ENCODE data around the gene RNF151.

Gene RNF151

DNA sequence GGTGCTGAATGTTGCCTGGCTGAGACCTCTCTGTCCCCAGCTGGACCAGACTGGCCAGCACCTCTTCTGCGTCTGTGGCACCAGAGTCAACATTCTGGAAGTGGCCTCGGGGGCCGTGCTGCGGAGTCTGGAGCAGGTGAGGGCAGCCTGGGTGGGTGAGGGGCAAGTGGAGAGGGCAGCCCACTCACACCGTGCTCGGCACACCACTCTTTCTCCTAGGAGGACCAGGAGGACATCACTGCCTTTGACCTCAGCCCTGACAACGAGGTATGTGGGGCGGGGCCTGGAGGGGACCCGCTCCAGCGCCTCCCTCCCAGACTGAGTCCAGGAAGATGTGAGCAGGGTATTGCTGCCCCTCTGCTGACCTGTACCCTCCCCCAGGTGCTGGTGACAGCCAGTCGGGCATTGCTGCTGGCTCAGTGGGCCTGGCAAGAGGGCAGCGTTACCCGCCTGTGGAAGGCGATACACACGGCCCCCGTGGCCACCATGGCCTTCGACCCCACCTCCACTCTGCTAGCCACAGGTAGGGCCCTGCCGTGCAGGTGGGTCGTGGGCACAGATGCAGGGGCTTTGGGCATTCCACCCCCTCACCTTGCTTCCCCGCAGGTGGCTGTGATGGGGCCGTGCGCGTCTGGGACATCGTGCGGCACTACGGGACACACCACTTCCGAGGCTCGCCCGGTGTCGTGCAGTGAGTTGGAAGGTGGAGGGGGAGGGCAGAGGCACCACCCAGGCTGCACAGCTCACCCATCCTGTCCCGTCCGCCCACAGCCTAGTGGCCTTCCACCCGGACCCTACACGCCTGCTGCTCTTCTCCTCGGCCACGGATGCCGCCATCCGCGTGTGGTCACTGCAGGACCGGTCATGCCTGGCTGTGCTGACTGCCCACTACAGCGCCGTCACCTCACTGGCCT lies 7.8 kb downstream of the RNF151 start (continued):
- TF ChIP-seq, protein P1, sequence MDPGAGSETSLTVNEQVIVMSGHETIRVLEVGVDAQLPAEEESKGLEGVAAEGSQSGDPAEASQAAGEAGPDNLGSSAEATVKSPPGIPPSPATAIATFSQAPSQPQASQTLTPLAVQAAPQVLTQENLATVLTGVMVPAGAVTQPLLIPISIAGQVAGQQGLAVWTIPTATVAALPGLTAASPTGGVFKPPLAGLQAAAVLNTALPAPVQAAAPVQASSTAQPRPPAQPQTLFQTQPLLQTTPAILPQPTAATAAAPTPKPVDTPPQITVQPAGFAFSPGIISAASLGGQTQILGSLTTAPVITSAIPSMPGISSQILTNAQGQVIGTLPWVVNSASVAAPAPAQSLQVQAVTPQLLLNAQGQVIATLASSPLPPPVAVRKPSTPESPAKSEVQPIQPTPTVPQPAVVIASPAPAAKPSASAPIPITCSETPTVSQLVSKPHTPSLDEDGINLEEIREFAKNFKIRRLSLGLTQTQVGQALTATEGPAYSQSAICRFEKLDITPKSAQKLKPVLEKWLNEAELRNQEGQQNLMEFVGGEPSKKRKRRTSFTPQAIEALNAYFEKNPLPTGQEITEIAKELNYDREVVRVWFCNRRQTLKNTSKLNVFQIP (CRISPR knock-in tag; IDR thresholded peaks at IDR 0.05; ENCODE audit: borderline replicate concordance, low read depth), result no peak
- TF ChIP-seq ZNF565 (CRISPR knock-in tag; conservative IDR thresholded peaks at IDR 0.05; ENCODE audit: low read depth), result no peak
- no peak for TF ChIP-seq ZC3H10 (CRISPR knock-in tag; IDR thresholded peaks at IDR 0.05)
- no peak for TF ChIP-seq TOX (CRISPR knock-in tag; IDR thresholded peaks at IDR 0.05; ENCODE audit: borderline replicate concordance)

DNA sequence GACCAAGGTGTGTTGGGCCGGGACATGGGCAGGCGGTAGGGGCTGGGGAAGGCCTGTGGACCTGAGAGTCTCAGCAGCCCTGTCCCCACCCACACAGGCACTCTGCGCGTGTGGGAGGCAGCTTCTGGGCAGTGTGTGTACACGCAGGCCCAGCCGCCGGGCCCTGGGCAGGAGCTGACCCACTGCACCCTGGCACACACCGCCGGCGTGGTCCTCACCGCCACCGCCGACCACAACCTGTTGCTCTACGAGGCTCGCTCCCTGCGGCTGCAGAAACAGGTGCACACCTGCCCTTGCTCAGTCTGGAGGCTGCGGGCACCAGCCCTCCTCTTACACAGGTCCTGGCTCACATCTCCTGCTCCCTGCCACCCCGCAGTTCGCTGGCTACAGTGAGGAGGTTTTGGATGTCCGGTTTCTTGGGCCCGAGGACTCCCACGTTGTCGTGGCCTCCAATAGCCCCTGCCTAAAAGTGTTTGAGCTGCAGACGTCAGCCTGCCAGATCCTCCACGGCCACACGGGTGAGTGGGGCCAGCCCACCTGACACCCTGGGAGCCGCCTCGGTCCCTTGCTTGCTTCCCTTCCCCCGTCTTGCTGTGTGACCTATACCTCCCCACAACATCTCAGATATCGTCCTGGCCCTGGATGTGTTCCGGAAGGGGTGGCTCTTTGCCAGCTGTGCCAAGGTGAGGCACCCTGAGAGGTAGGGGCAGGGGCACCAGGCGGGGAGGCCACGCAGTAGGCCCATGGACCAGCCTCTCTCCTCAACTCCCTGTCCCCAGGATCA lies 9.0 kb downstream of the RNF151 start:
- no peak for ATAC-seq
- TF ChIP-seq TOX (CRISPR knock-in tag; IDR thresholded peaks at IDR 0.05; ENCODE audit: borderline replicate concordance), result no peak
- TF ChIP-seq ISL1 (CRISPR knock-in tag; IDR thresholded peaks at IDR 0.05), result no peak
- TF ChIP-seq BACH2 (CRISPR knock-in tag; IDR thresholded peaks at IDR 0.05; ENCODE audit: borderline replicate concordance), result no peak
- TF ChIP-seq, protein P1 (CRISPR knock-in tag; IDR thresholded peaks at IDR 0.05; ENCODE audit: borderline replicate concordance, low read depth), result no peak

DNA sequence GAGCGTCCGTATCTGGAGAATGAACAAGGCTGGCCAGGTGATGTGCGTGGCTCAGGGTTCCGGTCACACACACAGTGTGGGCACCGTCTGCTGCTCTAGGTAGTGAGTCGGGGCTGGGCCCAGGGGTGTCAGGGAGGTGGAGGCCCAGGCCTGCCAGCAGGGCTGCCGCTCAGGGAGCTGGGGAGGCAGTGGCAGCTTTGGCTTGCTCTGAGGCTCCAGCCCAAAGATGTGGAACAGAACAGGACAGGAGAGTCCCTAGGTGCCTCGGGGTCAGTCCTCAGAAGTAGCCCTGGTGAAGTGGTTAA lies 9.5 kb downstream of the RNF151 start:
- no peak for ATAC-seq
- TF ChIP-seq TOX (CRISPR knock-in tag; IDR thresholded peaks at IDR 0.05; ENCODE audit: borderline replicate concordance) (no peak), ZNF70 (CRISPR knock-in tag; IDR thresholded peaks at IDR 0.05) (no peak), RARB (CRISPR knock-in tag; IDR thresholded peaks at IDR 0.05) (no peak), ARNTL (CRISPR knock-in tag; IDR thresholded peaks at IDR 0.05; ENCODE audit: borderline replicate concordance, low read depth) (no peak), ISL1 (CRISPR knock-in tag; IDR thresholded peaks at IDR 0.05) (no peak), ZC3H10 (CRISPR knock-in tag; IDR thresholded peaks at IDR 0.05) (no peak), ESRRG (CRISPR knock-in tag; IDR thresholded peaks at IDR 0.05) (no peak), OSR1 (CRISPR knock-in tag; IDR thresholded peaks at IDR 0.05) (no peak), ZNF565 (CRISPR knock-in tag; conservative IDR thresholded peaks at IDR 0.05; ENCODE audit: low read depth) (no peak), TCF4 (CRISPR knock-in tag; IDR thresholded peaks at IDR 0.05; ENCODE audit: borderline replicate concordance) (no peak), GLIS3 (CRISPR knock-in tag; IDR thresholded peaks at IDR 0.05) (no peak), ZNF8 (CRISPR knock-in tag; IDR thresholded peaks at IDR 0.05) (no peak)
- TF ChIP-seq, protein P2, sequence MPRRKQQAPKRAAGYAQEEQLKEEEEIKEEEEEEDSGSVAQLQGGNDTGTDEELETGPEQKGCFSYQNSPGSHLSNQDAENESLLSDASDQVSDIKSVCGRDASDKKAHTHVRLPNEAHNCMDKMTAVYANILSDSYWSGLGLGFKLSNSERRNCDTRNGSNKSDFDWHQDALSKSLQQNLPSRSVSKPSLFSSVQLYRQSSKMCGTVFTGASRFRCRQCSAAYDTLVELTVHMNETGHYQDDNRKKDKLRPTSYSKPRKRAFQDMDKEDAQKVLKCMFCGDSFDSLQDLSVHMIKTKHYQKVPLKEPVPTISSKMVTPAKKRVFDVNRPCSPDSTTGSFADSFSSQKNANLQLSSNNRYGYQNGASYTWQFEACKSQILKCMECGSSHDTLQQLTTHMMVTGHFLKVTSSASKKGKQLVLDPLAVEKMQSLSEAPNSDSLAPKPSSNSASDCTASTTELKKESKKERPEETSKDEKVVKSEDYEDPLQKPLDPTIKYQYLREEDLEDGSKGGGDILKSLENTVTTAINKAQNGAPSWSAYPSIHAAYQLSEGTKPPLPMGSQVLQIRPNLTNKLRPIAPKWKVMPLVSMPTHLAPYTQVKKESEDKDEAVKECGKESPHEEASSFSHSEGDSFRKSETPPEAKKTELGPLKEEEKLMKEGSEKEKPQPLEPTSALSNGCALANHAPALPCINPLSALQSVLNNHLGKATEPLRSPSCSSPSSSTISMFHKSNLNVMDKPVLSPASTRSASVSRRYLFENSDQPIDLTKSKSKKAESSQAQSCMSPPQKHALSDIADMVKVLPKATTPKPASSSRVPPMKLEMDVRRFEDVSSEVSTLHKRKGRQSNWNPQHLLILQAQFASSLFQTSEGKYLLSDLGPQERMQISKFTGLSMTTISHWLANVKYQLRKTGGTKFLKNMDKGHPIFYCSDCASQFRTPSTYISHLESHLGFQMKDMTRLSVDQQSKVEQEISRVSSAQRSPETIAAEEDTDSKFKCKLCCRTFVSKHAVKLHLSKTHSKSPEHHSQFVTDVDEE (CRISPR knock-in tag; IDR thresholded peaks at IDR 0.05), result no peak
- TF ChIP-seq, protein P1 (CRISPR knock-in tag; IDR thresholded peaks at IDR 0.05; ENCODE audit: borderline replicate concordance, low read depth), result no peak
- TF ChIP-seq, protein P3, sequence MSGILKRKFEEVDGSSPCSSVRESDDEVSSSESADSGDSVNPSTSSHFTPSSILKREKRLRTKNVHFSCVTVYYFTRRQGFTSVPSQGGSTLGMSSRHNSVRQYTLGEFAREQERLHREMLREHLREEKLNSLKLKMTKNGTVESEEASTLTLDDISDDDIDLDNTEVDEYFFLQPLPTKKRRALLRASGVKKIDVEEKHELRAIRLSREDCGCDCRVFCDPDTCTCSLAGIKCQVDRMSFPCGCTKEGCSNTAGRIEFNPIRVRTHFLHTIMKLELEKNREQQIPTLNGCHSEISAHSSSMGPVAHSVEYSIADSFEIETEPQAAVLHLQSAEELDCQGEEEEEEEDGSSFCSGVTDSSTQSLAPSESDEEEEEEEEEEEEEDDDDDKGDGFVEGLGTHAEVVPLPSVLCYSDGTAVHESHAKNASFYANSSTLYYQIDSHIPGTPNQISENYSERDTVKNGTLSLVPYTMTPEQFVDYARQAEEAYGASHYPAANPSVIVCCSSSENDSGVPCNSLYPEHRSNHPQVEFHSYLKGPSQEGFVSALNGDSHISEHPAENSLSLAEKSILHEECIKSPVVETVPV (CRISPR knock-in tag; IDR thresholded peaks at IDR 0.05), result no peak

Measured in SK-N-SH treated with all-trans-retinoic acid at 6 μM for 48 hours (cell line).